Small intestine (tissue), 7 donors: ENCODE measurements around the gene ZNF267. TPM values are rescaled to one million over a fixed set of nuclear protein-coding genes. Genes with fewer than 3 reads are reported as not detected.
"Not testable (repeated sequence)": the region's sequence is repeated elsewhere in the genome, so short reads cannot be mapped to it uniquely, and the experiment has no call there.

Source experiments
- DNase-seq, 2 donors: peaks; one replicate each; pipeline versions ENCODE4 v3.0.0 to v3.0.0-alpha.2; 2013
- FAIRE-seq: peaks from 2 replicates; lab custom pipeline; 2012; peaks lifted over from hg19 to GRCh38; lab: Jason Lieb, UNC
- H3K27ac ChIP-seq, 3 donors: one replicate each; pipeline ENCODE4 v1.5.1; 2013; ENCODE audit warnings: low read length in 2 of 3, mild to moderate bottlenecking in 2 of 3, control low read depth in 1 of 3, inconsistent platforms in 1 of 3, low read depth in 1 of 3, moderate library complexity in 1 of 3
- H3K27me3 ChIP-seq, 3 donors: one replicate each; pipeline ENCODE4 v1.6.1; 2013; ENCODE audit warnings: low read length in 3 of 3, inconsistent platforms in 1 of 3; ENCODE audit not compliant: control insufficient read depth in 3 of 3, insufficient read depth in 3 of 3
- H3K36me3 ChIP-seq, 3 donors: one replicate each; pipeline ENCODE4 v1.6.1; 2013; ENCODE audit warnings: low read length in 3 of 3, inconsistent platforms in 1 of 3, low read depth in 1 of 3, mild to moderate bottlenecking in 1 of 3, moderate library complexity in 1 of 3; ENCODE audit not compliant: control insufficient read depth in 3 of 3, insufficient read depth in 2 of 3
- H3K4me1 ChIP-seq, 3 donors: one replicate each; pipeline ENCODE4 v1.6.1; 2013; ENCODE audit warnings: low read length in 2 of 3, inconsistent platforms in 1 of 3, low read depth in 1 of 3, mild to moderate bottlenecking in 1 of 3, moderate library complexity in 1 of 3; ENCODE audit not compliant: control insufficient read depth in 3 of 3, insufficient read depth in 2 of 3
- H3K4me3 ChIP-seq, 3 donors: one replicate each; pipeline ENCODE4 v1.5.1; 2013; ENCODE audit warnings: low read length in 3 of 3, control low read depth in 1 of 3, inconsistent platforms in 1 of 3, low read depth in 1 of 3, mild to moderate bottlenecking in 1 of 3, moderate library complexity in 1 of 3
- H3K9me3 ChIP-seq, 2 donors: one replicate each; pipeline ENCODE4 v1.6.1; 2013; ENCODE audit warnings: low read depth in 1 of 2, low read length in 1 of 2; ENCODE audit not compliant: control insufficient read depth in 2 of 2, insufficient read depth in 1 of 2
- WGBS, 3 donors: extraction: QIAGEN DNeasy Blood & Tissue Kit; methylation state at CpG; one replicate each; pipeline ENCODE4 v1.1.7; 2013; 5-methylcytosine and 5-hydroxymethylcytosine counted together
- polyA plus RNA-seq, 4 donors: library from polyadenylated mRNA; stranded (reverse) in 3 of 4; unstranded in 1 of 4; fragments of 200-250 nt in 3 of 4; fragments of 120-200 nt in 1 of 4; gene quantifications; one replicate each; pipeline versions ENCODE4 v1.2.1 to v1.2.3, GENCODE V29; 2013
- donor health status: healthy with polysubstance abuse.
- donor health status: control.
- donor health status: control.
- donor health status: Bipolar disorder and iron deficiency.
- donor health status: healthy.

The ZNF267 gene
- polyA plus RNA-seq, 4 donors: 3.2 to 12.9 (median 5.1) TPM

DNA sequence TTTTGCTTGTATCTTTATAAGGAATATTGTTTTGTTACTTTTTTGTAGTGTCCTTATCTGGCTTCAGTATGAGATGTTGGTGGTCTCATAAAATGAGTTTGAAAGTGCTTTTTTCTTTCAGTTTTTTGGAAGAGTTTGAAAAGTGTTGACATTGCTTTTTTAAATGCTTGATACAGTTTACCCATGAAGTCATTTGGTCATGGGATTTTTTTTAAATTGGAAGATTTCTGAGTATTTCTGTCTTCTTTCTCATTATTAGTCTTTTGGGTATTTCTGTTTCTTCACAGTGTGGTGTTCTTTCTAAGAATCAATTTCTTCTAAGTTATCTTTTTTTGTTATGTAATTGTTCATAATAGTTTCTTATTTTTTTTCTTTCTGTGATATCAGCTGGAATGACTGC lies 15.1 kb downstream of the ZNF267 start:
- Histone ChIP-seq H3K36me3 (peaks cover 5 to 28% (median 22%) of the 10 kb centered on the region in 3 donors), H3K27me3 (no peaks in the 10 kb centered on the region), H3K4me3 (no peak overlapping the region), H3K27ac (no peak overlapping the region), H3K9me3 (peaks cover 4 to 26% of the 10 kb centered on the region in 2 donors), H3K4me1 (no peaks in the 10 kb centered on the region)
- DNase-seq: no peak
- no peak for FAIRE-seq

DNA sequence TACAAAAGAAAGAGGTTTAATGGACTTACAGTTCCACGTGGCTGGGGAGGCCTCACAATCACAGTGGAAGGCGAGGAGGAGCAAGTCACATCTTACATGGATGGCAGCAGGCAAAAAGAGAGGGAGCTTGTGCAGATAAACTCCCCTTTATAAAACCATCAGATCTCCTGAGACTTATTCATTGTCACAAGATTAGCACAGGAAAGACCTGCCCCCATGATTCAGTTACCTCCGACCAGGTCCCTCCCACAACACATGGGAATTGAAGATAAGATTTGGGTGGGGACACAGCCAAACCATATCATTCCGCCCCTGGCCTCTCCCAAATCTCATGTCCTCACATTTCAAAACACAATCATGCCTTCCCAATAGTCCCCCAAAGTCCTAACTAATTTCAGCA lies 18.5 kb downstream of the ZNF267 start:
- H3K4me3 ChIP-seq, H3K27me3 ChIP-seq, H3K4me1 ChIP-seq, DNase-seq, H3K27ac ChIP-seq, FAIRE-seq: not testable (repeated sequence)
- H3K36me3 ChIP-seq: peaks cover 16 to 35% (median 25%) of the 10 kb centered on the region in 3 donors
- peaks cover 4 to 27% of the 10 kb centered on the region in 2 donors for H3K9me3 ChIP-seq
- 94 to 96% (median 95%) methylated on average over 4 of the region's 4 CpGs for WGBS, 3 donors

- Histone ChIP-seq H3K36me3 (peaks cover 16 to 35% (median 25%) of the 10 kb centered on the region in 3 donors), H3K4me3 (no peak overlapping the region), H3K4me1 (no peaks in the 10 kb centered on the region), H3K27ac (no peak overlapping the region), H3K27me3 (no peaks in the 10 kb centered on the region), H3K9me3 (peaks cover 4 to 27% of the 10 kb centered on the region in 2 donors)
- WGBS, 3 donors: 94 to 96% (median 94%) methylated on average over 1 of the region's 1 CpG
- FAIRE-seq (no peak), DNase-seq (no peak)
Measured at GRCh38 chr16:31893824-31894223, 20.2 kb downstream of the ZNF267 start.

DNA sequence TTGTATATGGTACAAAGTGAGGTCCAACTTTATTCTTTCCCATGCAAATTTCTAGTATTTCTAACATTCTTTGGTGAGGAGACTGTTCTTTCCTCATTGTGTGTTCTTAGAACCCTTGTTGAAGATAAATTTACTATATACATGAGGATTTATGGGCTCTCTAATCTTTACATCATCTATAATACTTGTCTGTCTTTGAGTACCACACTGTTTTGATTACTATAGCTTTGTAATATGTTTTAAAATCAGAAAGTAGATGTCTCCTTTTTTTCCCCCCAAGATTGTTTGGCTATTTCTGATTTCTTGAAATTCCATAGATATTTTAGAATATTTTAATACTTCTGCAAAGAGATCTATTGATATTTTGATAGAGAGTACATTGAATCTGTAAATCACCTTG lies 23.7 kb downstream of the ZNF267 start:
- no peak for FAIRE-seq
- Histone ChIP-seq H3K9me3 (peaks cover 2 to 17% of the 10 kb centered on the region in 2 donors), H3K4me3 (no peak overlapping the region)

DNA sequence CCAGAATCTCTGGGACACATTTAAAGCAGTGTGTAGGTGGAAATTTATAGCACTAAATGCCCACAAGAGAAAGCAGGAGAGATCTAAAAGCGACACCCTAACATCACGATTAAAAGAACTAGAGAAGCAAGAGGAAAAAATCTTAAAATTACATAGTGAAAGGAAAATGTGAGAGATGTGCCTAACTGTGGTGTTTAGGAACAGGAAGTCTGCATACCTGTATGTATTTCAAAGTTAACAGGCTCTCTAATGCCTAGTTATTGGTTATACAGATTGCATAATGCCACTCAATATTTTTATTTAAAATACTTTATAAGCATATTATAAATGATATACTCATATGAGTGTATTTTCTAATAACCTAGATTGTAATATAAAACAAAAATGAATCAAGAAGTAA lies 25.9 kb downstream of the ZNF267 start:
- H3K4me3 ChIP-seq: no peak overlapping the region
- FAIRE-seq (no peak), DNase-seq (no peak)
- H3K4me1 ChIP-seq: no peaks in the 10 kb centered on the region
- H3K27me3 ChIP-seq: no peaks in the 10 kb centered on the region
- no peak overlapping the region for H3K27ac ChIP-seq
- H3K36me3 ChIP-seq: peaks cover 11 to 16% (median 11%) of the 10 kb centered on the region in 3 donors
- 84 to 92% (median 89%) methylated on average over 2 of the region's 2 CpGs for WGBS, 3 donors
- H3K9me3 ChIP-seq: peaks cover 0 to 9% of the 10 kb centered on the region in 2 donors

More for the DNA sequence above, 23.7 kb downstream of the ZNF267 start:
- Histone ChIP-seq H3K27me3 (no peaks in the 10 kb centered on the region), H3K27ac (no peak overlapping the region), H3K36me3 (peaks cover 11 to 24% (median 20%) of the 10 kb centered on the region in 3 donors), H3K4me1 (no peaks in the 10 kb centered on the region)
- no peak for DNase-seq

- FAIRE-seq, H3K36me3 ChIP-seq, H3K4me3 ChIP-seq, H3K27ac ChIP-seq, DNase-seq, H3K4me1 ChIP-seq, H3K27me3 ChIP-seq: not testable (repeated sequence)
- WGBS, 3 donors: 94 to 100% (median 99%) methylated on average over 2 to 3 of the region's 3 CpGs
- H3K9me3 ChIP-seq: peaks cover 0 to 19% of the 10 kb centered on the region in 2 donors
Measured at GRCh38 chr16:31904571-31904970, 31.0 kb downstream of the ZNF267 start.

- H3K4me3 ChIP-seq: no peak overlapping the region
- H3K36me3 ChIP-seq: peaks cover 11 to 31% (median 24%) of the 10 kb centered on the region in 3 donors
- no peaks in the 10 kb centered on the region for H3K27me3 ChIP-seq
- DNase-seq (no peak), FAIRE-seq (no peak)
- H3K9me3 ChIP-seq: peaks cover 4 to 29% of the 10 kb centered on the region in 2 donors
- WGBS, 3 donors: 97 to 100% (median 100%) methylated on average over 1 of the region's 1 CpG
- H3K27ac ChIP-seq: no peak overlapping the region
- H3K4me1 ChIP-seq: no peaks in the 10 kb centered on the region
Measured at GRCh38 chr16:31913668-31914067, 40.1 kb downstream of the ZNF267 start.

GRCh38 chr16:31916056-31916488 lies 42.5 kb downstream of the ZNF267 start:
- no peak overlapping the region for H3K4me3 ChIP-seq
- WGBS, 3 donors: 98 to 99% (median 99%) methylated on average over 3 of the region's 3 CpGs

GRCh38 chr16:31920373-31920772 lies 46.8 kb downstream of the ZNF267 start:
- FAIRE-seq: no peak
- Histone ChIP-seq H3K27me3 (no peaks in the 10 kb centered on the region), H3K36me3 (peaks cover 2 to 10% (median 8%) of the 10 kb centered on the region in 3 donors), H3K4me1 (no peaks in the 10 kb centered on the region), H3K27ac (no peak overlapping the region), H3K4me3 (no peak overlapping the region), H3K9me3 (peaks cover 5 to 36% of the 10 kb centered on the region in 2 donors)
- no peak for DNase-seq
- 93 to 98% (median 93%) methylated on average over 2 of the region's 2 CpGs for WGBS, 3 donors

More at GRCh38 chr16:31916056-31916488, 42.5 kb downstream of the ZNF267 start:
- no peak for DNase-seq
- no peak for FAIRE-seq
- H3K27ac ChIP-seq: no peak overlapping the region
- no peaks in the 10 kb centered on the region for H3K4me1 ChIP-seq
- no peaks in the 10 kb centered on the region for H3K27me3 ChIP-seq
- H3K9me3 ChIP-seq: peaks cover 7 to 39% of the 10 kb centered on the region in 2 donors
- peaks cover 11 to 31% (median 24%) of the 10 kb centered on the region in 3 donors for H3K36me3 ChIP-seq
